Activated naive CD8-positive, alpha-beta T cell treated with anti-CD3 and anti-CD28 coated beads, Interleukin-2, amount 10 ng/mL, durations not matched to agents 7 days and 5 days (primary cell): ENCODE measurements around the gene ARF5. TPM values are rescaled to one million over a fixed set of nuclear protein-coding genes. Genes with fewer than 3 reads are reported as not detected.

Experiments used
- ATAC-seq: fragments of 150-1000 bp; cut with Tn5 transposase; one replicate; pipeline ENCODE4 v1.10.0; 2021; ENCODE audit warnings: low read depth, moderate library complexity
- POLR2A ChIA-PET: fragments of 350-600 bp; sonication (Branson Sonifier 250); formaldehyde crosslinking; loops from one replicate; lab custom pipeline; 2021; ENCODE audit warnings: antibody characterized with exemption; lab: Charles Lee
- DNase-seq: peaks from one replicate; pipeline ENCODE4 v3.0.0; 2021
- H3K27ac Mint-ChIP-seq: one replicate; pipeline ENCODE4 v1.8.0; 2022; ENCODE audit warnings: mild to moderate bottlenecking, mixed read lengths
- H3K27me3 Mint-ChIP-seq: one replicate; pipeline ENCODE4 v1.8.0; 2022; ENCODE audit warnings: mild to moderate bottlenecking, moderate library complexity, mixed read lengths
- H3K36me3 Mint-ChIP-seq: one replicate; pipeline ENCODE4 v1.8.0; 2021; ENCODE audit warnings: mild to moderate bottlenecking, mixed read lengths
- H3K4me1 Mint-ChIP-seq: one replicate; pipeline ENCODE4 v1.8.0; 2021; ENCODE audit warnings: mixed read lengths
- H3K4me3 Mint-ChIP-seq: one replicate; pipeline ENCODE4 v1.8.0; 2022; ENCODE audit warnings: mild to moderate bottlenecking, moderate library complexity, mixed read lengths
- H3K9me3 Mint-ChIP-seq: one replicate; pipeline ENCODE4 v1.8.0; 2021; ENCODE audit warnings: mixed read lengths
- total RNA-seq, 2 experiments: library from RNA; stranded (reverse); gene quantifications; one replicate each; pipeline ENCODE4 v1.2.3, GENCODE V29; 2021

ARF5 gene
- total RNA-seq, 2 experiments from 2014 or later, result 114 TPM

DNA sequence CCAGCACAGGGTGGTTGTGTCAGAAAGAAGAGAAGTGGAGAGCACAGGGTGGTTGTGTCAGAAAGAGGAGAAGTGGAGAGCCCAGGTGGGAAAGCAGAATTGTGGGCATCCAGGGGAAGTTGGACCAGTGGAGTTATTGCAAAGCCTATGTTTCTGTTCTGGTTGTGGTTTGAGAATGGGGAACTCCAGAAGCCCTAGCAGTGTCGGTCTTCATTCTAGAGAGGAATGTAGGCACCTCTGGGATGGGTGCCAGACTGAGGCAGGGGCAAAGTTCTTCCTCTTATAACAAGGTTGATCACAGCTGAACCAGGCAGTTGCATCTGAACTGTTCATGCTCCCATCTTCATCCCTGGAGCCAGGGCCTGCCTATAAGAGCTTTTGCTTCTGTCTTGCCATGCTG is 6.3 kb downstream of the ARF5 start:
- Mint-ChIP-seq H3K4me3 (no peak overlapping the region), H3K27ac (no peak overlapping the region), H3K9me3 (no peaks in the 10 kb centered on the region), H3K27me3 (no peaks in the 10 kb centered on the region), H3K36me3 (peaks cover 8% of the 10 kb centered on the region), H3K4me1 (peaks cover 7% of the 10 kb centered on the region)
- POLR2A ChIA-PET, result no interaction called here
- no peak for ATAC-seq
- DNase-seq, result no peak

DNA sequence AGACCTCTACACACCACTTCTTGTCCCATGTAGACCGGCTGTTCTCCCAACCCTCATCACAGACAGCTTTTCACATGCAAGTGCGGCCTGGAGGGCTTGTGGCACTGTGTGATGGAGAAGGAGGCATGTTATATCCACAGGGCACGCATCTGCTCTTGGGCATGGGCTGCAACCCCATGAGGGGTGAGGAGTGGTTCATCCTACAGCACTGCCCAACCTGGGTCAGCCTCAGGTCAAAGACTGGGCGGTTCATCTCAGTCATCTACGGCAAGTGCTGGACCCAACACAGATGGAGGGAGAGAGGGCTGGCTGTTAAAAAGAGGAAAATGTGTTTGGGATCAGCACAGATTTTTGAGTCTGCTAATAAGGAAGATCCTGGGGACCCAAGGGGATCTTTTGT is 7.5 kb downstream of the ARF5 start:
- POLR2A ChIA-PET, result no interaction called here
- Mint-ChIP-seq H3K4me3 (no peak overlapping the region), H3K4me1 (peaks cover 2% of the 10 kb centered on the region), H3K36me3 (peaks cover 8% of the 10 kb centered on the region), H3K9me3 (no peaks in the 10 kb centered on the region), H3K27ac (no peak overlapping the region), H3K27me3 (no peaks in the 10 kb centered on the region)
- no peak for ATAC-seq
- DNase-seq, result no peak

DNA sequence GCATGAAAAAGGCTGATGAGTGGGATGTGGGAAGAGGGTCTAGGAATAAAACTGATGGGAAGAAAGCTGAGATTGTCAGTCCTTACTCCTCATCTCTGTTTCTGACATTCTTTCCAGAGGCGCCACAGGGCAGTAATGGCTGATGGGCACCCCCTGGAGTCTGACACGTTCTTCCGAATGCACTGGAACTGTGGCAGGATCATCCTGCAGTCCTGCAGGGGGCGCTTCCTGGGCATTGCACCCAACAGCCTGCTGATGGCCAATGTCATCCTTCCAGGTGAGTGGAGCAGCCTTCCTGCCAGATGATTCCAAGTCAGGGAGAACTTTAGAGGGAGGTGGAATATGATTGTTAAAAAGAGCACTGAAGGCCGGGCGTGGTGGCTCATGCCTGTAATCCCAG is 10.1 kb downstream of the ARF5 start:
- POLR2A ChIA-PET, result no interaction called here

DNA sequence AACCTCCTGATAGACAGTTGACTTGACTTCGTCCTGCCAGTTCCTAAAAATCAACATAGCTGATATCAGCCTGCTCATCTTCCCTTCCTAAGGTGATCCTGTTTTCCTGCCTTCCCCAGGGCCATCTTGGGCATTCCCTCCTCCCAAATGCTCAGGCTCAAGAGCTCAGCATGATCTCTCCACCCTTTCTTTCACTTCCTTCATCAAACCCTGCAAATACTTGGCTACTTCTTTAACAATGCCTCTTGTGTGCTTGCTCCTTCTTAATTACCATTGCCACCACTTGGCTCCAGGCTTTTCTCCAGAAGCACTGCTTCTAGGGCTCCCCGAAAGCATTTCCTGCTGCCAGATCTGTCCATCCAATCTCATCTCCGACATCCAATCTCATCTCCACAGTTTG is 12.7 kb downstream of the ARF5 start:
- DNase-seq, result no peak
- no peaks in the 10 kb centered on the region for H3K9me3 Mint-ChIP-seq
- ATAC-seq, result no peak
- no peaks in the 10 kb centered on the region for H3K36me3 Mint-ChIP-seq
- POLR2A ChIA-PET, result no interaction called here
- H3K27me3 Mint-ChIP-seq, result no peaks in the 10 kb centered on the region
- H3K4me3 Mint-ChIP-seq, result no peak overlapping the region
- H3K4me1 Mint-ChIP-seq, result no peaks in the 10 kb centered on the region
- no peak overlapping the region for H3K27ac Mint-ChIP-seq

More for the DNA sequence above, 10.1 kb downstream of the ARF5 start:
- Mint-ChIP-seq H3K27me3 (no peaks in the 10 kb centered on the region), H3K36me3 (no peaks in the 10 kb centered on the region), H3K9me3 (no peaks in the 10 kb centered on the region), H3K27ac (no peak overlapping the region), H3K4me1 (peaks cover 2% of the 10 kb centered on the region), H3K4me3 (no peak overlapping the region)
- ATAC-seq (no peak), DNase-seq (no peak)

DNA sequence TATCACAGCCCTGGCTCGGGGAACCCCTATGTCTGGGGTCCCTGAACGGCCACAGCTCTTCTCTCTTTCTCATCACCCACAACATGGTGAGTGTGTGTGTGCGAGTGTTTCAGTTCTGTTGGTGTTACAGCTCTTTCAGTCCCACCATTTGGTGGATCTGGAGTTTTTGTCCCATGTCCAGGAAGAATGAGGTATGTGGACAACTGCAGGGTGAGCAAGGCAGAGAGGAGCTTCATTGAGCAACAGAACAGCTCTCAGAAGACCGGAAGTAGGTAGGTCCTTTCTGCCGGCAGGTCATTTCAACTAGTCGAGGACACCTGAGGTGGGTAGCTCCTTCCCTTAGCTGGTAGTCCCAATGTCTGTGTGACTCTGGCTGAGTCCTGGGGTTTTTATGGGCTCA is 20.2 kb downstream of the ARF5 start:
- Mint-ChIP-seq H3K36me3 (no peaks in the 10 kb centered on the region), H3K27ac (no peak overlapping the region), H3K4me3 (no peak overlapping the region), H3K4me1 (no peaks in the 10 kb centered on the region), H3K27me3 (peaks cover 10% of the 10 kb centered on the region), H3K9me3 (no peaks in the 10 kb centered on the region)
- DNase-seq (no peak), ATAC-seq (no peak)
- POLR2A ChIA-PET, result no interaction called here

DNA sequence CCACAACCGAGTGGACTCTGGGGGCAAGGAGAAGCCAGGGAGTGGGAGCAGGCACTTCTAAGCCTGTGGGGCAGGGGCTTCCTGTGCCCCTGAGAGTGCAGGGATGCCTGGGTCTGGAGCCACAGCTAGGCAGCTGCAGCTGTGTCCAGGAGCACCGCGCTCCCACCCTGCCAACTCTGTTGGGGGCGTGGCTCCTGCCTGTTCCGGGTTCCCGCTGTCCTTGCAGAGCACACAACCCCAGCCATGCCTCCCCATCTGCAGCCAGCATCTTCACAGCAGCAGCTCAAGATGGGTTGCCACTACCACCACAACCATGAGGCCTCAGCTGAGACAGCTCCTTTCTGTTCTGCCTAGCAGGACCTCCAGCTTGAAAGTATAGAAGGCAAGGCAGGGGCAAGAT is 21.1 kb downstream of the ARF5 start:
- Mint-ChIP-seq H3K9me3 (no peaks in the 10 kb centered on the region), H3K4me1 (no peaks in the 10 kb centered on the region), H3K27ac (no peak overlapping the region), H3K27me3 (peaks cover 15% of the 10 kb centered on the region), H3K36me3 (no peaks in the 10 kb centered on the region), H3K4me3 (no peak overlapping the region)
- POLR2A ChIA-PET, result no interaction called here
- ATAC-seq, result no peak
- DNase-seq, result no peak

DNA sequence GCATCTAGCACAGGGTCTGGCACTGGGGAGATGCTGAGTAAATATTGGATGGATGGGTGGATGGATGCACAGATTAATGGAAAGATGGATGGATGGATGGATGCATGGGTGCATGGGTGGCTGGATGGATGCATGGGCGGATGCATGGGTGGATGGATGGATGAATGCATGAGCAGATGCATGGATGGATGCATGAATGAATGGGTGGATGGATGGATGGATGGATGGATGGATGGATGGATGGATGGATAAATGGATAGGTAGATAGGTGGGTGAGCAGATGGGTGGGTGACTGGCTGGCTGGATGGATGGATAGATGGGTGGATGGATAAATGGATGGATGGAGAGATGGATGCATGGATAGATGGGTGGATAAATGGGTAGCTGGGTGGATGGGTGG is 24.1 kb downstream of the ARF5 start:
- POLR2A ChIA-PET, result no interaction called here
- H3K27me3 Mint-ChIP-seq, result peaks cover 27% of the 10 kb centered on the region
- ATAC-seq (no peak), DNase-seq (no peak)
- H3K27ac Mint-ChIP-seq, result no peak overlapping the region
- no peaks in the 10 kb centered on the region for H3K9me3 Mint-ChIP-seq
- H3K4me3 Mint-ChIP-seq, result no peak overlapping the region
- no peaks in the 10 kb centered on the region for H3K4me1 Mint-ChIP-seq
- no peaks in the 10 kb centered on the region for H3K36me3 Mint-ChIP-seq

DNA sequence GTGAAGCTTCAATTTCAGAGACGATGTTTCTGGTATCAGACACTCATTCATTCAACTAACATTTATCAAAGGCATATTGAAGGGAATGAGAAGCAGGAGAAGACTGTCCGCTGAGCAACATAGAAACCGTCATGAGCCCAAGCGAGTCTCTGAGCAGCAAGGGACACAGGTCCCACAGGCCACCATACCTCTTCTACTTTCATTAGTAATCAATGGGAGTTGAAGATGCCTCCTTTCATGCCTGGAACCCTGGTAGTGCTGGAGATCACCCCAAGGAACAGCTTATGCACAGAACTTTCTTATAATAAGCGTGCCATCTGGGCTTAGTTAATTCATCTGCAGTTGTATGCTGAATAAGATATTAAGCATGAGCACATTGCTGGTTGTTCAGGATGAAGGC is 28.5 kb downstream of the ARF5 start:
- peaks cover 2% of the 10 kb centered on the region for H3K4me1 Mint-ChIP-seq
- H3K9me3 Mint-ChIP-seq, result no peaks in the 10 kb centered on the region
- POLR2A ChIA-PET, result no interaction called here
- ATAC-seq, result no peak
- DNase-seq, result no peak
- H3K36me3 Mint-ChIP-seq, result no peaks in the 10 kb centered on the region
- peaks cover 52% of the 10 kb centered on the region for H3K27me3 Mint-ChIP-seq
- H3K4me3 Mint-ChIP-seq, result no peak overlapping the region
- no peak overlapping the region for H3K27ac Mint-ChIP-seq

DNA sequence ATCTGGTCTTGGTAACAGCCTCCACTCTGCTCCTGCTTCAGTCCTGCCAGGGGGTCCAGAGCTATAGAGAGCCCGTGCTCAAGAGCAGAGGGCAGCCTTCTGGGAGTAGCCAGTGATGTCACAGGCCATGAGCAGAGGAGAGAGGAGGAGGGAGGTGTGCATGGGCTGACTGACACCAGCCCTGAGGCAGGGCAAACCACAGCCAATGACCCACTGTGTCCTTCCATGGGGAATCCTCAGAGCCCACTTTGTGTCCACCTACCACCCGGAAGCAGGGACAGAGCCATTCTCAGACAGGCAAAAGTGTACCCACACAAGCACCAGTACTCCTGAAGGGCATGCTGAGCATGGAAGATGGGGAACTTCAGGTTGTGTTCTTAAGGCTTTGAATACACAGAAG is 29.8 kb downstream of the ARF5 start, which contains the start of gene PAX4:
TSS of gene PAX4 (minus strand) at position 101 of the 400 bp plus-strand sequence. CDS start 2,214 bp downstream, outside the sequence.
- POLR2A ChIA-PET, result no interaction called here
- Mint-ChIP-seq H3K36me3 (no peaks in the 10 kb centered on the region), H3K27ac (no peak within 1 kb of the TSS), H3K27me3 (peaks cover 56% of the 10 kb centered on the region), H3K9me3 (no peaks in the 10 kb centered on the region), H3K4me3 (no peak within 1 kb of the TSS), H3K4me1 (peaks cover 2% of the 10 kb centered on the region)
- no peak for ATAC-seq
- no peak for DNase-seq

DNA sequence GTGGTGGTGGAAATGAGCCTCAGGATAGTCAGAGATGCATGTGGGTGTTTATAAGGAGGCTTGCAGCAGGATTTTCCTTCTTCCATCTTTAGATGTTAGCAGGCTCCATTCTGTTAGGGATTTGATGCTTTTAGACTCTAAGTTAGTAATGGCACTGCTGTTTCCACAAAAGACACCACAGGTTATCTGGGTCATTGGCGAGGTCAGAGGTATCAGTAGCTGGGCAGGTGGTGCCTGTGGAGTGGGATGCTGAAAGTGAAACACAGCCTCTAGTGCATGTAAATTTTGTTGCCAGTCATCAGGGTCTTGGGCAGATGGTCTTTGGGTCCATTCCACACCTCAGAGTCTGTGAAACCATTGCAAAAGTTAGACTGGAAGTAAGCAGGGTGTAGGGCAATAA is 30.6 kb downstream of the ARF5 start:
- H3K9me3 Mint-ChIP-seq, result no peaks in the 10 kb centered on the region
- no peak overlapping the region for H3K27ac Mint-ChIP-seq
- no peak overlapping the region for H3K4me3 Mint-ChIP-seq
- no peak for DNase-seq
- peaks cover 2% of the 10 kb centered on the region for H3K4me1 Mint-ChIP-seq
- POLR2A ChIA-PET, result no interaction called here
- no peaks in the 10 kb centered on the region for H3K36me3 Mint-ChIP-seq
- peaks cover 53% of the 10 kb centered on the region for H3K27me3 Mint-ChIP-seq
- no peak for ATAC-seq

DNA sequence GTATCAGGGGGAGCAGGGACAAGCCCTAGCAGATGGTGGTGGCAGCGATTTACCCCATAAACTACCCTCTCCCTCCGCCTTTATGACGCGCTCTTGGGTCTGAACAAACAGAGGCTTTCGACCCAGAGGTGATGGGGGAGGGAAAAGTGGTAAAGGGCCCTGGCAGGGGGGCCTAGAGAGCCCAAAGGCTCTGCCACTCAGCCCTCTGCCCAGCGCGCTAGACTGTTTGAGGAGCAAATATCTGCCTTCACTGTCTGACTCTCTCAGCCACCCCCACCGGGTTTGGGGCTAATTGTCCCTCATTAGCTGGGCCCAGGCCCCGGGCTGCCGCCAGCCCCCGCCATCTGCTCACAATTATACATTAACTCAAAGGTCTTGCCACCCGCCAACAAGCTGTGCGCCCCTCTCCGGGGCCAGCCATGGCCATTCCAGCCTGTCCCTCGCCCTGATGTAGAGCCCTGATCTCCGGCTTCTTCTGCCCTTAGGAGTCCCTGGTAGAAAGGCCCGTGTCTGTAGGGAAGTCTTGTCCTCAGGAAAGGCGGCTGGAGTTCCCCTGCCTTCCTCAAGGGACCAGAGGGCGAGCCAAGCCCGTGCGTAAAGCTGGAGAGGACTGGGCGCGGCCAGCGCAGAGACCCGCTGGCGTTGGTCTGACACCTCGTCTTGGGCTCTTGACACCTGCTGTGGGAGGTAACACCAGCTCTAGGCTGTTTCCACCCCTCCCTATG is 31.6 kb downstream of the ARF5 start:
- POLR2A ChIA-PET, result no interaction called here
- Mint-ChIP-seq H3K4me1 (peaks cover 2% of the 10 kb centered on the region), H3K27ac (no peak overlapping the region), H3K4me3 (no peak overlapping the region), H3K27me3 (peaks cover 62% of the 10 kb centered on the region), H3K9me3 (no peaks in the 10 kb centered on the region), H3K36me3 (no peaks in the 10 kb centered on the region)
- no peak for DNase-seq
- no peak for ATAC-seq

DNA sequence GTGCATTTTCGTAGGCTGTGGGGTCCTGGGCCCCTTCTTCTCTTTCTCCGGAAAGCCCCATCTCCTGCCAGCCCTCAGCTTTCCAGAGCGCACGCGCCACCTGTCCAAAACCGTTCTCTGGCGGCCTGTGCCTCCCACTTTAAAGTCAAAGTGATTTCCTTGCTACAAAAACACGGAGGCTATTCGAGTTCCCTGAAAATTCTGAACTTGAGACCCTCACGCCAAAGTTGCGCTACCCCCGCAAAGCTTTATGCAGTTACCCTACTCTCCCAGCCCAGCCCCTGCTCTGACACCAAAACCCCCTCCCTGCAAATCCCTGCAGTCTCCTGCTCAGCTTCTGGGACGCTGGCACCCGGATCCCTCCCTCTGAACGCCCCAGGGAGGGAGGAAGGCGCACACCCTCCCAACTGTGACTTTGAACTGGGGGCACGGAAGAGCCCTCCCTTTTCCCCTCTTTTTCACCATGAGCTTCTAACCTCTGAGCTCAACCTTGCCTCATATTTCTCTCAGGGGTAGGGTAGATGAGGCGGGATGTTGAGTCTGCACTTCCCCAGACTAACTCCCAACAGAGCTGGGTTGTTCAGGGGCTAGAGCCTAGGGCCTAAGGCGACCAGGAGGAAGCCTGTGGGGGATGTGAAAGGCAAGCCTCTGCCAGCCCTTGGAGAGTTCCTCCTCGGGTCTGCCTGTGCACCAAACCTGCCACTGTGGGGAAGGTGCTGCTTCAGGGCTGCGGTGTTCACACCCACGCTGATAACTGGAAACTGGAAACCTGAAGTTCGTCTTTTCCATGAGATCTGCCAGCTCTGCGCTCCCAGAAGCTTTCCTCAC is 32.4 kb downstream of the ARF5 start:
- DNase-seq (no peak), ATAC-seq (peak; percentile 42)
- no peaks in the 10 kb centered on the region for H3K9me3 Mint-ChIP-seq
- H3K27me3 Mint-ChIP-seq, result peaks cover 68% of the 10 kb centered on the region
- H3K4me1 Mint-ChIP-seq, result peaks cover 2% of the 10 kb centered on the region
- no peaks in the 10 kb centered on the region for H3K36me3 Mint-ChIP-seq
- H3K27ac Mint-ChIP-seq, result no peak overlapping the region
- peak overlapping the region; percentile 43 for H3K4me3 Mint-ChIP-seq
- POLR2A ChIA-PET, result no interaction called here

DNA sequence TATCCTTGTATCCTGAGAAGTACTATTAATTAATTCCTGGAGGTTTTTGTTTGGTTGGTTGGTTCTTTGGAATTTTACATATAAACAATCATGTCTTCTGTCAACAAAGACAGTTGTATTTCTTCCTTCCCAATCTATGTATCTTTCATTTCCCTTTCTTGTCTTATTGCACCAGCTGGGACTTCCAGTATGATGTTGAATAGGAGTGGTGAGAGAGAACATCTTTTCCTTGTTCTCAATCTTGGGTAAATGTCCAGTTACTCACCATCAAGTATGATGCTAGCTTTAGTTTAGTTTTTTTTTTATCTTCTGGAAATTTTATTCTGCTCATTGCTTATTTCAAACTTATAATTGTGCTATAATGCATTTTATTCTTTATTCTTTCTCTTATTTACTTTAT is 37.1 kb downstream of the ARF5 start:
- H3K4me3 Mint-ChIP-seq, result no peak overlapping the region
- H3K27ac Mint-ChIP-seq, result no peak overlapping the region
- ATAC-seq, result no peak
- peaks cover 2% of the 10 kb centered on the region for H3K4me1 Mint-ChIP-seq
- DNase-seq, result no peak
- no peaks in the 10 kb centered on the region for H3K9me3 Mint-ChIP-seq
- peaks cover 57% of the 10 kb centered on the region for H3K27me3 Mint-ChIP-seq
- POLR2A ChIA-PET, result no interaction called here
- no peaks in the 10 kb centered on the region for H3K36me3 Mint-ChIP-seq

DNA sequence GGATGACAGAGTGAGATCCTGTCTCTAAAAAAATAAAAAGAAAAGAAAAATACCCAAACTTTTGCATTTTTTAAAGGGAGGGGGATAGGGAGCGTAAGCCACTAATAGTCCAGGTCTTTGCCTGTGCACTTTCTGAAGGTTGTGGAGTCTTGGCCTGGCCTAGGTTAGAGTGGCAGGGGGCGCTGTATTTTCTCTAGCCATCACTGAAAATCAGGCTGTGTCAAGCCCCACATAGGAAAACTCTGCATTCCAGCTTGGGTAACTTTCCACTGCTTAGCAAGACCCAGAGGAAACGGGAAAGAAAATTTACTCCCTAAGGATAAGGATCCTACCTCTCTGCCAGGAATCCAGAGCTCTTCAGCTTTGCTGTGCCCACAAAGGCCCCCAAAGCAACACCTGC is 40.2 kb downstream of the ARF5 start:
- no peaks in the 10 kb centered on the region for H3K9me3 Mint-ChIP-seq
- no peak overlapping the region for H3K27ac Mint-ChIP-seq
- H3K4me3 Mint-ChIP-seq, result no peak overlapping the region
- POLR2A ChIA-PET, result no interaction called here
- ATAC-seq, result no peak
- H3K4me1 Mint-ChIP-seq, result no peaks in the 10 kb centered on the region
- no peaks in the 10 kb centered on the region for H3K36me3 Mint-ChIP-seq
- peaks cover 41% of the 10 kb centered on the region for H3K27me3 Mint-ChIP-seq
- DNase-seq, result no peak
